Measurements from ENCODE around the gene TTC21A.

- TF ChIP-seq POLR2A (IDR thresholded peaks at IDR 0.05) (no peak), CTCF (IDR thresholded peaks at IDR 0.05) (no peak), POLR2AphosphoS5 (IDR thresholded peaks at IDR 0.05) (no peak)
Observed at GRCh38 chr3:39166932-39167532, 59.6 kb downstream of the TTC21A start.

Data from breast epithelium (tissue), 3 donors.